ENCODE results near the gene ZBTB22.

DNA sequence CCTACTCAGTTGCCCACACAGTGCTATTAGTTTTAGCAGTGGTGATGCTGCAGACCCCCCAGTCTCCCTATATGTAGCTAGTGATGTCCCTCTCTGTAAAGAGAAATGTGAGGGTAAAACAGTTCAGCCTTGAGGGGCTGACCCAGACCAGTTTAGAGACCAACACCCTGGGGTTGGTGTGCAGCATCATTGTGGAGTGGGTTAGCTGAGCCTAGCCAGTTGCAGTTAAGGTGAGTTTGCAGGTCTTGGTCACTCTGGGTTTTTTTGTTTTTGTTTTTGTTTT is 41.0 kb downstream of the ZBTB22 start:
- TF ChIP-seq, protein P1, sequence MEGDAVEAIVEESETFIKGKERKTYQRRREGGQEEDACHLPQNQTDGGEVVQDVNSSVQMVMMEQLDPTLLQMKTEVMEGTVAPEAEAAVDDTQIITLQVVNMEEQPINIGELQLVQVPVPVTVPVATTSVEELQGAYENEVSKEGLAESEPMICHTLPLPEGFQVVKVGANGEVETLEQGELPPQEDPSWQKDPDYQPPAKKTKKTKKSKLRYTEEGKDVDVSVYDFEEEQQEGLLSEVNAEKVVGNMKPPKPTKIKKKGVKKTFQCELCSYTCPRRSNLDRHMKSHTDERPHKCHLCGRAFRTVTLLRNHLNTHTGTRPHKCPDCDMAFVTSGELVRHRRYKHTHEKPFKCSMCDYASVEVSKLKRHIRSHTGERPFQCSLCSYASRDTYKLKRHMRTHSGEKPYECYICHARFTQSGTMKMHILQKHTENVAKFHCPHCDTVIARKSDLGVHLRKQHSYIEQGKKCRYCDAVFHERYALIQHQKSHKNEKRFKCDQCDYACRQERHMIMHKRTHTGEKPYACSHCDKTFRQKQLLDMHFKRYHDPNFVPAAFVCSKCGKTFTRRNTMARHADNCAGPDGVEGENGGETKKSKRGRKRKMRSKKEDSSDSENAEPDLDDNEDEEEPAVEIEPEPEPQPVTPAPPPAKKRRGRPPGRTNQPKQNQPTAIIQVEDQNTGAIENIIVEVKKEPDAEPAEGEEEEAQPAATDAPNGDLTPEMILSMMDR (IDR thresholded peaks at IDR 0.05) = no peak
- TF ChIP-seq POLR2A (IDR thresholded peaks at IDR 0.05) = no peak

All from esophagus squamous epithelium (tissue), 4 donors.